ENCODE results near the gene DNAJB12. TPM values are rescaled to one million over a fixed set of nuclear protein-coding genes. Genes with fewer than 3 reads are reported as not detected.
"Not testable (repeated sequence)": the region's sequence is repeated elsewhere in the genome, so short reads cannot be mapped to it uniquely, and the experiment has no call there.

DNAJB12 gene
- 10 to 100 TPM; 18.9 to 19.8 TPM for total RNA-seq

- intact Hi-C loops (cut with micrococcal nuclease): loop anchor here (1.0 to 2.0 kb wide), 2 partner anchors 19 to 814 kb away; partner anchors contain the start of genes ECD and FAM149B1
- DNase-seq: peak; percentile 93
- H3K27me3 Mint-ChIP-seq: no peaks in the 10 kb centered on the region
- ChIA-PET POLR2A (interaction anchor here (1.1 to 1.2 kb wide), 3 partner anchors 10 to 95 kb away, joined by 3 to 4 read pairs (median 3); no protein-coding TSS in a partner anchor), CTCF (interaction anchor here (1.5 to 1.9 kb wide), 3 partner anchors 10 to 479 kb away, joined by 6 to 14 read pairs (median 6); no protein-coding TSS in a partner anchor)
- H3K4me1 Mint-ChIP-seq (ENCODE audit: low read depth): peaks cover 36% of the 10 kb centered on the region
- H3K4me3 Mint-ChIP-seq: peak within 1 kb of the TSS; percentile 97
- no peaks in the 10 kb centered on the region for H3K9me3 Mint-ChIP-seq
- peak within 1 kb of the TSS; percentile 96 for H3K27ac Mint-ChIP-seq
- H3K36me3 Mint-ChIP-seq: peaks cover 11% of the 10 kb centered on the region
Measured at GRCh38 chr10:72354356-72355213, at the start of gene DNAJB12. DNAJB12 (minus strand) TSS chr10:72354919; CDS start chr10:72354897, 22 bp downstream.

DNA sequence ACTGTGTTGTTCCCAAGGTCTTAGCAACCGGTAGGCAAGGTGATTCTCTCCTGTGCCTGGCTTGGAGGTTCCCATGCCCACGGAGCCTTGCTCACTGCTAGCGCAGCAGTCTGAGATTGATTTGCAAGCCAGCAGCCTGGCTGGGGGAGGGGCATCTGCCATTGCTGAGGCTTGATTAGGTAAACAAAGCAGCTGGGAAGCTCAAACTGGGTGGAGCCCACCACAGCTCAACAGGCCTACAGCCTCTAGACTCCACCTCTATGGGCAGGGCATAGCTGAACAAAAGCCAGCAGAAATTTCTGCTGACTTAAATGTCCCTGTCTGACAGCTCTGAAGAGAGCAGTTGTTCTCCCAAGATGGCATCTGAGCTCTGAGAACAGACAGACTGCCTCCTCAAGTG, 40.9 kb upstream of the DNAJB12 start:
- POLR2A ChIA-PET; H3K4me3 Mint-ChIP-seq; H3K9me3 Mint-ChIP-seq; intact Hi-C loops (cut with micrococcal nuclease); CTCF ChIA-PET; DNase-seq; H3K27ac Mint-ChIP-seq; H3K27me3 Mint-ChIP-seq; H3K4me1 Mint-ChIP-seq (ENCODE audit: low read depth): not testable (repeated sequence)
- H3K36me3 Mint-ChIP-seq: peaks cover 19% of the 10 kb centered on the region

GRCh38 chr10:72392571-72392970, 37.9 kb upstream of the DNAJB12 start:
- no peaks in the 10 kb centered on the region for H3K4me1 Mint-ChIP-seq (ENCODE audit: low read depth)
- H3K9me3 Mint-ChIP-seq: no peaks in the 10 kb centered on the region
- no peak for DNase-seq
- ChIA-PET CTCF (no interaction called here), POLR2A (no interaction called here)
- H3K4me3 Mint-ChIP-seq: no peak overlapping the region
- H3K27me3 Mint-ChIP-seq: no peaks in the 10 kb centered on the region
- intact Hi-C loops (cut with micrococcal nuclease): no loop called here
- no peak overlapping the region for H3K27ac Mint-ChIP-seq
- peaks cover 13% of the 10 kb centered on the region for H3K36me3 Mint-ChIP-seq

DNA sequence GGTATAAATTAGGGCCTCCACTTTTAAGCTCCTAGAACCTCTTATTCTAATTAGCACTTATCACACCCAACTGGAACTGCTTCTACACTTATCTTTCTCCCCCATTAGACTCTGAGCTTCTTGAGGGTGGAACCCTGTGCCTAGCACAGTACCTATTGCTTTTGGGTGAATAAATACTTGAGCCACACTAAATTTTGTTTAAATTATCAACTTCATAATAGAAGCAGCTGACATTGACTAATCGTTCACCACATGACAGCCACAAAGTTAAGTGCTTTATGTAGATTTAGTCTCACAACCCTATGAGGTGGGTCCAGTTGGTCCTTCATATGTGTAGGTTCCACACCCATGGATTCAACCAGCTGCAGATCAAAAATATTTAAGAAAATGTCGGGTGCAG, 36.0 kb upstream of the DNAJB12 start:
- ChIA-PET CTCF (no interaction called here), POLR2A (no interaction called here)
- Mint-ChIP-seq H3K9me3 (no peaks in the 10 kb centered on the region), H3K27ac (no peak overlapping the region), H3K4me3 (no peak overlapping the region), H3K4me1 (ENCODE audit: low read depth) (no peaks in the 10 kb centered on the region), H3K36me3 (peaks cover 5% of the 10 kb centered on the region), H3K27me3 (no peaks in the 10 kb centered on the region)
- intact Hi-C loops (cut with micrococcal nuclease): no loop called here
- DNase-seq: no peak

DNA sequence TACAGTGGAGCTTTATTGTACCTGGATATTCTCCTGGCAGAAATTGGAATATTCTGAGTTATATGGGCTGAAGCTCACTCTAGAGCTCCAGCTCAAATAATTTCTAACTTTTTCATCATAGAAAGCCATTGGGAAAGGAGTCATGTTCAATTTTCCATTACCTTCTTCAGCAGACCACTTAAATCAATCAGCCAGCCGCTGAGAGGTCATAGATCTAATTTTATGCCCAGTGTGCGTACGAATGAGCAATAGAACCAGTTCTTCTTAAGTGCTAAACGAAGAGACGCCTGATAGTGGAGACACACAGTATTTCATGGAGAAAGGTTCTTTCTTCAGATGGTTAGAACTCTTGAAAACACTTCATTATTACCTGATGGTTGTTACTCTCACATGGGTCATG, 35.0 kb upstream of the DNAJB12 start:
- intact Hi-C loops (cut with micrococcal nuclease): no loop called here
- peaks cover 3% of the 10 kb centered on the region for H3K36me3 Mint-ChIP-seq
- POLR2A ChIA-PET: no interaction called here
- CTCF ChIA-PET: interaction anchor here (0.6 to 0.8 kb wide), 2 partner anchors 25 to 27 kb away, joined by 3 read pairs; no protein-coding TSS in a partner anchor
- no peaks in the 10 kb centered on the region for H3K9me3 Mint-ChIP-seq
- H3K27me3 Mint-ChIP-seq: no peaks in the 10 kb centered on the region
- H3K4me1 Mint-ChIP-seq (ENCODE audit: low read depth): no peaks in the 10 kb centered on the region
- no peak overlapping the region for H3K4me3 Mint-ChIP-seq
- no peak overlapping the region for H3K27ac Mint-ChIP-seq
- no peak for DNase-seq

DNA sequence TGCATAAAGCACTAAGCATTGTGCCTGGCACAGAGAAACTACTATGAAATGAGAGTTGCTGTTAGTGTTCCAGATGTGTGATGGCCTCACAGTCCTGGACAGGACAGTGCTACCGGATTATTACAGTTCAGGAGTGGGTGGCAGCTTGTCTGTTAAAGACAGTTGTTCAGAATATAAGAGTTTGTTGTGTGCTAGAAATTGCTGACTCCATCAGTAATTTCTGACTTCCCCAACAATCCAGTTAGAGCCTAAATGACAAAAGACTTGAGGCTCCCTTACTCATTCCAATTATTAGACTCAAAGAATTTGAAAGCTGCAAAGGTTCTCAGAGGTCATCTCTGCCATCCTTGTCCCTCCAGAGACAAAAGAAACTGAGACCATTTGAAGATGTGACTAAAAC, 34.3 kb upstream of the DNAJB12 start:
- H3K4me3 Mint-ChIP-seq: no peak overlapping the region
- CTCF ChIA-PET: interaction anchor here (0.6 to 0.8 kb wide), 2 partner anchors 24 to 27 kb away, joined by 3 read pairs; no protein-coding TSS in a partner anchor
- H3K9me3 Mint-ChIP-seq: no peaks in the 10 kb centered on the region

GRCh38 chr10:72388062-72388461, 33.3 kb upstream of the DNAJB12 start:
- no peak overlapping the region for H3K4me3 Mint-ChIP-seq
- H3K36me3 Mint-ChIP-seq: peaks cover 3% of the 10 kb centered on the region
- intact Hi-C loops (cut with micrococcal nuclease): no loop called here
- DNase-seq: no peak
- ChIA-PET CTCF (no interaction called here), POLR2A (no interaction called here)
- no peaks in the 10 kb centered on the region for H3K4me1 Mint-ChIP-seq (ENCODE audit: low read depth)
- H3K27ac Mint-ChIP-seq: no peak overlapping the region
- H3K27me3 Mint-ChIP-seq: no peaks in the 10 kb centered on the region
- no peaks in the 10 kb centered on the region for H3K9me3 Mint-ChIP-seq

More for the DNA sequence above, 34.3 kb upstream of the DNAJB12 start:
- Mint-ChIP-seq H3K36me3 (peaks cover 3% of the 10 kb centered on the region), H3K4me1 (ENCODE audit: low read depth) (no peaks in the 10 kb centered on the region), H3K27me3 (no peaks in the 10 kb centered on the region), H3K27ac (no peak overlapping the region)
- intact Hi-C loops (cut with micrococcal nuclease): no loop called here
- DNase-seq: no peak
- POLR2A ChIA-PET: no interaction called here

DNA sequence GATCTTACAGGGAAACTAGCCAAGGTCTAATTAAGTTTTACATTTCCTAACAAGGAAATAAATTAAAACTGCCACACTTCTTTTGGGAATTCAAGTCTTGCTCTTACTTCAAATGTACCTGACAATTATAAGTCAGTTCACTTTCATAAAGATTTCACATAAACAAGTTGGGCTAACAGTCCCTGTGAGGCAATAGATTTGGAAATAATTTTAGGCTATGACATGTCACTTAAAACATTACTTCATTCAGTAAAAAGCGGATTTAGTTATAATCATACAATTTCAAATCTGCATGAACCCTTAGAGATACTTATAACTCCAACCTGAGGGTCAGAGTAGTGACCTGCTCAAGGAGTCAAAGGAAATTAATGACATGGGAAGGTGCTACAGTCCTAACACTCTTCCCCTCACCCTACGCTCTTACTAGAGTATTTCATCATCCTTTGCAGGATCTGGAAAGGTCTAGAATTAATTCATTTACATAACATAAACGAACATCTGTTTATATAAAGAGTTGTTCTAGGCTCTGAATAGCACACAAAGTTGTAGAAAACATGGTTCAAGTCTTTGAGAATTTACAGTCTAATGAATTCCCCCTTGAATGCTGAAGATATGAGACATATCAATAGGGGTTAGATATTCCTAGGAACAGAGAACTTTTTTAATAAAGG, 32.3 kb upstream of the DNAJB12 start:
- no peaks in the 10 kb centered on the region for H3K36me3 Mint-ChIP-seq
- intact Hi-C loops (cut with micrococcal nuclease): no loop called here
- H3K27me3 Mint-ChIP-seq: no peaks in the 10 kb centered on the region
- no peak for DNase-seq
- H3K27ac Mint-ChIP-seq: no peak overlapping the region
- H3K9me3 Mint-ChIP-seq: no peaks in the 10 kb centered on the region
- no peaks in the 10 kb centered on the region for H3K4me1 Mint-ChIP-seq (ENCODE audit: low read depth)
- no peak overlapping the region for H3K4me3 Mint-ChIP-seq
- ChIA-PET POLR2A (no interaction called here), CTCF (no interaction called here)

DNA sequence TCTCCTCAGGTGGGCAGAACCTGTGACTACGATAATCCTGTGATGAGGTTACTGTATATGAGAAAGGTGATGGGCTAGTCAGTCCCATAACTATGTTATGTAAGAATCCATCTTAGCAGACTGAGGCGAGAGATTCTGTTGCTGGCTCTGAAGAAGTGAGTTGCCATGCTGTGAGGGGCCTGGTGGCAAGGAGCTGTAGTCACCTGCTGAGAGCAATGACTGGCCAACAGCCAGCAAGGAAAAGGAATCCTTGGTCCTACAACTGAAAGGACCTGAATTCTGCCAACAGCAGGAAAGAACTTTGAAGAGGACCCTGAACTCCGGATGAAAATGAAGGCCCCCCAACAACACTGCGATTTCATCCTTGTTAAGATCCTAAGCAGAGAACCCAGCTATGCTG, 31.0 kb upstream of the DNAJB12 start:
- POLR2A ChIA-PET: no interaction called here
- Mint-ChIP-seq H3K9me3 (no peaks in the 10 kb centered on the region), H3K27me3 (no peaks in the 10 kb centered on the region), H3K36me3 (no peaks in the 10 kb centered on the region), H3K27ac (no peak overlapping the region), H3K4me1 (ENCODE audit: low read depth) (no peaks in the 10 kb centered on the region), H3K4me3 (no peak overlapping the region)
- intact Hi-C loops (cut with micrococcal nuclease): no loop called here
- no peak for DNase-seq
- CTCF ChIA-PET: no interaction called here

- H3K9me3 Mint-ChIP-seq; H3K4me1 Mint-ChIP-seq (ENCODE audit: low read depth); H3K27me3 Mint-ChIP-seq; H3K36me3 Mint-ChIP-seq; H3K4me3 Mint-ChIP-seq; H3K27ac Mint-ChIP-seq; CTCF ChIA-PET; POLR2A ChIA-PET; intact Hi-C loops (cut with micrococcal nuclease); DNase-seq: not testable (repeated sequence)
Measured at GRCh38 chr10:72384982-72385381, 30.3 kb upstream of the DNAJB12 start.

- ChIA-PET POLR2A (no interaction called here), CTCF (interaction anchor here (1.9 kb wide), 1 partner anchor 15 kb away, joined by 6 read pairs; no protein-coding TSS in a partner anchor)
- Mint-ChIP-seq H3K27ac (no peak overlapping the region), H3K4me3 (no peak overlapping the region), H3K36me3 (no peaks in the 10 kb centered on the region), H3K4me1 (ENCODE audit: low read depth) (no peaks in the 10 kb centered on the region), H3K9me3 (no peaks in the 10 kb centered on the region), H3K27me3 (no peaks in the 10 kb centered on the region)
- DNase-seq: no peak
- intact Hi-C loops (cut with micrococcal nuclease): no loop called here
Measured at GRCh38 chr10:72379776-72380175, 25.1 kb upstream of the DNAJB12 start.

DNA sequence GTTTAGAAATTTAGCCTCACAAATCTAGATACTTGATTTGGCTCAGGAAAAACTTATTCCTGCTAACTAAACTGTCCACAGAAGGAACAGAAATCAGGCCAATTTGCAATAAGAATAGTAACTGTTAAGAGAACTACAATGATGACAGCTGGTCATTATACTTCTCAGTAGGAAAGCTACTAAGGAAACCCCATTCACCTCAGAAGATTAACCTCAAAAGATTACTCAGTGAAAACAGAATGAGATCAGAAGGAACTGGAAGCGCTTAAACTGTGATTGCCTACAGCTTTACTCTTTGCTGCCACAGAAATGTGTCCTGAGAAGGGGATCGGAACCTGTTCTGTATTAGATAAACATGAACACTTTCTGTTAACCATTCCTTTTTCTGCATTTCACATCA, 24.3 kb upstream of the DNAJB12 start:
- DNase-seq: no peak
- no peaks in the 10 kb centered on the region for H3K36me3 Mint-ChIP-seq
- no peak overlapping the region for H3K4me3 Mint-ChIP-seq
- H3K27ac Mint-ChIP-seq: no peak overlapping the region
- no peaks in the 10 kb centered on the region for H3K4me1 Mint-ChIP-seq (ENCODE audit: low read depth)
- ChIA-PET CTCF (interaction anchor here (1.9 kb wide), 1 partner anchor 14 kb away, joined by 6 read pairs; no protein-coding TSS in a partner anchor), POLR2A (no interaction called here)
- no peaks in the 10 kb centered on the region for H3K27me3 Mint-ChIP-seq
- intact Hi-C loops (cut with micrococcal nuclease): no loop called here
- no peaks in the 10 kb centered on the region for H3K9me3 Mint-ChIP-seq

Measured in activated CD4-positive, alpha-beta memory T cell treated with anti-CD3 and anti-CD28 coated beads for 36 hours (primary cell).